GM15510 (cell line): ENCODE results near the gene HIPK4.

ENCODE experiments used
- POLR2A ChIP-seq: IDR thresholded peaks from 3 replicates; pipeline ENCODE4 v1.6.1; 2011; ENCODE audit warnings: borderline replicate concordance; ENCODE audit not compliant: insufficient read length; ENCODE audit errors: extremely low read depth

Gene HIPK4

DNA sequence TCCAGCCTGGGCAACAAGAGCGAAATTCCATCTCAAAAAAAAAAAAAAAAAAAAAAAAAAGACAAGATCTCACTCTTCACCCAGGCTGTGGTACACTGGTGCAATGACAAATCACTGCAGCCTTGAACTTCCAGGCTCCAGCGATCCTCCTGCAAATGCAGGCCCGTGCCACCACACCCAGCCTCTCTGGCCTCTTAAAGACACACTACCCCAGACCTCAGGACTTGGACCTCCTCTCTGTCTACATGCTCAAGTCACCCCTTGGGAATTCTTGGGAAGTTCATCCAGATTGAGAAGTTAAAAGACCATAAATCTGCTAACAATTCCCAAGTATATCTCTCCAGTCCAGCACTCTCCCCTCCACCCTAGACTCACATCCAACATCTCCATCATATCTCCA, 10.6 kb upstream of the HIPK4 start:
- no peak for TF ChIP-seq POLR2A

DNA sequence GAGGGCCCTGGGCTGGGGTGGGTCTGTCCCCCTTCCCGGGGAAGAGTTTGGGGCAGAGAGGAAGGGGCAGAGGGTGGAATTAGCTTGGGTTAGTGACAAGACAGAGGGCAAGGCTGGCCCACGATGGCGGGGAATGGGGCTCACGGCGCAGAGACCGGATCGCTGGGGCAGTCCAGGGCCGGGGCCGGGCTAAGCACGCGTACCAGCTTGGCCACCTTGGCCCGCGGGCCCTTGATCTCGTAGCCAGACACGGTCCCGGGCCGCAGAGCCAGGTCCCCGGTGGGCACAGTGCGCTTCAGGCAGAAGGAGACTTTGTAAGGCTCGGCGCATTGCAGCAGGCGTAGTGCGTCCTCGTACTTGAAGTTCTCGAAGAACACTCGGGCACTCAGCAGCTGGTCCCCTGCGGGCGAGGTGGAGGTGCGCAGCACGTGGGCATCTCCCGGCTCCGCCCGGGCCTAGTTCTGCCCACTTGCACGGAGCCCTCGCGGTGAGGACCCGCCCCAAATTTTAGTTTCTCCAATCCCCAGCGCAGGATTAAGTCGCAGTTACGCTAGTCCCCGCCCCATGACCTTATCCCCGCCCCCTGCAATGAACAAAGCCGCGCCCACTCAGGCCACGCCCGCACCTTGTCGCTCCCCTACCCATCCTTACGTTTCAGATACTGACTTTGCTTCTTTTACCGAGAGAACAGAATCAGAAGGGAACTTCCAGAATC, 8.6 kb upstream of the HIPK4 start:
- no peak for TF ChIP-seq POLR2A

DNA sequence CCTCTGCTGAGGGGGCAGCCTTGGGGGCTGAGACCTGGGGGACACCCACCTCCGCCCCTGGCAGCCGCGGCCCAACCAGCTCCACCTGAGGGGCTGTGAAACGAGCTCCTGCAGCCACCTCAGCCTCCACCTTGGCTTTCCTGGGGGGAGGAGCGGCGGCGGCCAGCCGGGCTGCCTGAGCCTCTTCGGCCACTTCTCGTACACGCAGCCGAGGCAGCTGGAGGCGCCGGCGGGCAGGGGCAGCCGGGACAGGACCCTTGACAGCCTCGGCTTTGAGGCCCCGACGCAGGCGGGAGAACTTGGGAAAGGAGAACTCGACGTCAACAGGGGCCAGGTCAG, 7.6 kb upstream of the HIPK4 start:
- TF ChIP-seq POLR2A: no peak

DNA sequence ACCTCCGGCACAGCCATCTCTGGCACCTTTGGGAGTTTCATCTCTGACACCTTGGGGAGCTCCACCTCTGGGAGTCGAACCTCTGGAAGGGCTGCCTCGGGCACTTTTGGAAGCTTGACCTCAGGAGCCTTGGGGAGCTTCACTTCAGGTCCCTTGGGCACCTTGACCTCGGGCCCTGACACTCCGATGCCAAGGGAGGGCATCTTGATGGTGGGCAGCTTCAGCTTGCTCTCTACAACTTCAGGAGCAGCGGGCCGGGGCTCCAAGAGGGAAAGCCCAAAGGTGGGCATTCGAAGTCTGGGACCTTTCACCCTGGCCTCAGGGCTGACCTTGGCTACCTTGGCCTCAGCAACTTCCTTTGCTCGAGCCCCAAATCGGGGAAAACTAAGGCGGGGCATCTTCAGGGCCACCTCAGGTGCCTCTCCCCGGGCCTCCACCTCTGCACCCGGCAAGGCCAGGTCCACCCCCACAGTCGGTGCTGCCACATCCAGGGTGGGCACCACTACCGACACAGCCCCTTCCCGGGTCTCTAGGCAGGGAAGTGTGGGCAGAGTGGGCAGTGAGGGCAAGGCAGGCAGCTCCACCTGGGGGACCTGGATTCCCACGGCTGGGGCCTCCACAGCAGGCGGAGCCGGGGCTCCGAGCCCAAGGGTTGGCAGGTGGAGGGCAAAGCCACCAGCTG, 7.0 kb upstream of the HIPK4 start:
- no peak for TF ChIP-seq POLR2A

DNA sequence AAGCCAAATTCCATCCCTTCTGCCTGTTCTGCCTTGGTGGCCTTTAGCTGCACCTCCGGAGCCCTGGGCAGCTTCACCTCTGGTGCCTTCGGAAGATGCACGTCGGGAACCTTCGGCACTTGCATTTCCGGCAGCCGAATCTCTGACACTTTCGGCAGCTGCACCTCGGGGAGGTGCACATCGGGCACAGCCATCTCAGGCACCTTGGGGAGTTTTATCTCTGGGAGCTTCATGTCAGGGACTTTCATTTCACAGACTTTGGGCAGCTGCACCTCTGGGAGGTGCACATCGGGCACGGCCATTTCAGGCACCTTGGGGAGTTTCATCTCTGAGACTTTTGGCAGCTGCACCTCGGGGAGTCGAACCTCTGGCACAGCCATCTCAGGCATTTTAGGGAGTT, 6.0 kb upstream of the HIPK4 start:
- no peak for TF ChIP-seq POLR2A

DNA sequence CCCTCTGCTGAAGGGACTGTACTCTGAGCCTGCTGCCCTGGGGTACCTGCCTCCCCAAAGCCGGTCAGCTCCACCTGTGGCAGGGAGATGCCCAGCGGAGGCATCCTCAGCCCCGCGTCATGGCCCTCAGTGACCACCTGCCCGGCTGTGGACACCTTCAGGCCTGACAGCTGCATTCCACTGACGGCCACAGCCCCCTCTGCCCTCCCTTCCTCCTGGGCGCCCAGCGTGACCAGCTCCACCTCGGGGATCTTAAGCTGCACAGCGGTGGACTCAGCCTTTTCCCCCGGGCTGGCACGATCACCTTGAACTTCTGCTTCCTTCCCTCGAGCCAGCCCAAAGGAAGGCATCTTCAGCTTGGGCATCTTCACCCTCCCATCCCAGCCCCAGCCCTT, 4.8 kb upstream of the HIPK4 start:
- no peak for TF ChIP-seq POLR2A

DNA sequence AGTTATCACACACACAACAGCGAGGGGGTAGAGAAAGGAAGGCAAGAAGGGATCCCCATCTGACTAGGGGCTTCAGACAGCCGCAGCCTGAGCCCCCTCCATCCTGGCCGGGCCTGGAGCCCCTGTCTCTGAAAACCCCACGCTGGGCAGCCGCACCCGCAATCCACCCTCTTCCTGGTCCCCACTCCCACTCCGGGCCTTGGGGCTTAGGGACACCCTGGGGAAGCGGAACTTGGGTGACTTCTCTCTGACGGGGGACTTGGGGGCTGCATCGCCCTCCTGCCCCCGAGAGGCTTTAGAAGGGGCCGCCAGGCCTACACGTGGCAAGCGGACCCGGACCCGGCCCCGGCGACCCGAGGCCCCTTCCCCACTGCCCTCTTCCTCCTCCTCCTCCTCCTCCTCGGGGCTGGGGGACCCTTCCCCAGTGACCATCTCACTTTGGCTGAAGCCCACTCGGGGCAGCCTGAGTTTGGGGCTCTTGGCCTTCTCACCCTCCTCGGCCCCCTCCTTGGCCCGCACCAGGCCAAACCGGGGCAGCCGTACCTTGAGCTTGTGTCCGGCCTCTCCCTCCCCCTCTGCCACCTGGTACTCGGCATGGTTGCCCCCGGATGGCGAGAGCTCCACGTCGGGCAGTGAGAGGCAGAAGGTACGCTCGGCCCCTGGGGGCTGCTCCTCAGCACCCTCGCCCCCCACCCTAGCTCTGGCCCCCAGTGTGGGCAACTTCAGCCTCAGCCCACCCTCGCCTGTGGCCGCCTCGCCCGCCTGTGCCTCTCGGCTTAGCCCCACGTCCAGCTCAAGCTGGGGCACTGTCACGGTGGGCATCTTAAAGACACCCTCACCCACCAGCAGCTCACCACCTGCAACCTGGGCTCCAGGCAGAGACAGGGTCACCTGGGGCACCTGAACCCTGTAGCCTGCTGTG, 4.2 kb upstream of the HIPK4 start:
- TF ChIP-seq POLR2A: no peak

DNA sequence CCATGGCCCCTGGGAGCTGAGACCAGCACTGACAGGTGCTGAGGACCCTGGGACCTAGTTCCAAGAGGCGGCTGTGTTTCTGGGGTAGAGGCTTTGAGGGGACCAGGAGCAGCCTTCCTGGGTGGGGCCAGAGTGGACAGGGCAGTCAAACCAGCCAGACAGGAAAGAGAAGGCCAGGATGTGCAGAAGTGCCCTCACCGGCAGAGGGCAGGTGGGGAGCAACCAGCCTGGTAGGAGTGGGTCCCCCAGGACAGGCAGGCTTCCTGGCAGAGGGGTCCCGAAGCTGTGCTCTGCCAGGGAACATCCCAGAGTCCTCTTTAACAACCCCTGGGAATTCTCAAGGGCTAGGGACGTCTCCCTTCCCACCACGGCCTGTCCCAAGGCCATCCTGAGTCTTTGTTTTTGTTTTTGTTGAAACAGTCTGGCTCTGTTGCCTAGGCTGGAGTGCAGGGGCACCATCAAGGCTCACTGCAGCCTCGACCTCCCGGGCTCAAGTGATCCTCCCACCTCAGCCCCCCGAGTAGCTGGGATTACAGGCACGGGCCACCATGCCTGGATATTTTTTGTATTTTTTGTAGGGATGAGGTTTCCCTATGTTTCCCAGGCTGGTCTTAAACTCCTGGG, 3.0 kb upstream of the HIPK4 start:
- TF ChIP-seq POLR2A: no peak

DNA sequence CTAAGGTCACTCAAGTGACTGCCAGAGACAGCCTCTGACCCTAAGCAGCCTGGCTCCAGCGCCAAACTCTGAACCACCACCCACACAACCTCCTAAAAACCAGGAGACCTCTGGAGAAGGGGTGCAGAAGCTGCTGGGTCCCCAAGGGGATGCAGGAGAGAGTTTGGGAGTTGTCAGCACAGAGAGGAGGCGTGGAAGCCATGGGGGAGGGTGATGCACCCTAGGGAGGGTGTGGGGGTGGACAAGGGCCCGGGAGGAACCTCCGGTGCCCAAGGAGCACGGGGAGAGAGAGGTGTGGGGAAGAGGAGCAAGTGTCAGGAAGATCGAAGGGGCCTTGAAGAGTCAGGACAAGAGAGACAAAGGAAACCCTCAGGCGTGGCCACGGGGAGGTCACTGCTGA, 2.1 kb upstream of the HIPK4 start:
- no peak for TF ChIP-seq POLR2A

DNA sequence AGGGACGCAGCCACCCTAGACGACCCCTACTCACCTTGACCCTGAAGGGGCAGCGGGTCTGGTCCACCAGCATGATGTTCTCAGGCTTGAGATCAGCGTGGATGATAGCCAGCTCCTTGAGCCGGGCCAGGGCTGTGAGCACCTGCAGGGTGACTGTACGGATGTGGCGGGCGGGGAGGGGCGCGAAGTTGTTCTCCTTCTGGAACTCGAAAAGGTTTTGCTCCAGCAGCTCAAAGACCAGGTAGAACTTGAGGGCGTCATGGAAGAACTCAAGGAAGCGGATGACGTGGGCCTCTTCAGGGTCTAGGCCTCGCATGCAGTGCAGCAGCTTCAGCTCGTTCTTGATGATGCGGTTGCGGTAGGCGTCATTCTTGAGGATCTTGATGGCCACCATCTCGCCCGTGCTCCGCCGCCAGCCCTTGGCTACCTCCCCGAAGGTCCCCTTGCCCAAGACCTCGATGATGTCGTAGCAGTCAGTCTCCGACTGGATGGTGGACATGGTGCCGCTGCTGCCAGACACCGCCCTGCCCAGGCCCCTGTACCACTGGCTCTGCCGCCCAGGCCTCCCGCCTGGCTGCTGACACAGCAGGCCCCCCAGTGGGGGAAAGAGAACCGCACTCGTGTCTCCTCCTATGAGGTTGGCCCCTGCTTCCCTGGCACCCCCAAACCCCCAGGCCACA, 437 bp downstream of the HIPK4 start:
- TF ChIP-seq POLR2A: no peak

DNA sequence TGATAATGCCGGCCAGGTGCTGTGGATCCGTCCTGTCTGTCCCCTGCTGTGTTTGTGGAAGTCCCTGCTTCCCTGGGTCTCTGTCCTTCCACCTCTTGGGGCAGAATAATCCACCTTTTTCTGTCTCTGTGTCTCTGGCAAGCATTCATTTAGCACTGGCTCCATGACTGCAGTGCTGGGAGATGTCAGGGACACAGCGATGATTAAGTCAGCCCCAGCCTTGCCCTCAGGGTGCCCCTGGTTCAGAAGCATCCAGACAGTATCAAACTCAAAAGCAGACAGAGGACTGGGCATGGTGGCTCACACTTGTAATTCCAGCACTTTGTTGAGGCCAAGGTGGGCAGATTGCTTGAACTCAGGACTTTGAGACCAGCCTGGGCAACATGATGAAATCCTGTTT, 1.5 kb downstream of the HIPK4 start:
- no peak for TF ChIP-seq POLR2A

DNA sequence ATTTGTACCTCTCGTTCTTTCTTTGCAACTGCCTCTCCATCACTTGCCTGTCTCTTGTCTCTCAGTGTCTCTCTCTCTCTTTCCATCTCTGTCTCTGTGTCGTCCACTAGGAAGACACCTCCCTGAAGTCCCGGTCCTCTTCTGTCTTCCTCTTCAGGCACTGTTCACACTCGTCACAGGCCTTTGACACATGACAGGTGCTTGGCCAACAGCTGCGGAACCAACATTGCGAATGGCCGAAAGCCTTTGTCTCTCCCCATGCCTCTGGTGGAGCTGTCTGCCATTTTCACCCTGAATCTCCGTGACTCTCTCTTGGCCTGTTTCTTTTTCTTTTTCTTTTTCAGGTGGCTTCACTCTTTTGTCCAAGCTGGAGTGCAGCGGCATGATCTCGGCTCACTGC, 2.8 kb downstream of the HIPK4 start:
- no peak for TF ChIP-seq POLR2A

DNA sequence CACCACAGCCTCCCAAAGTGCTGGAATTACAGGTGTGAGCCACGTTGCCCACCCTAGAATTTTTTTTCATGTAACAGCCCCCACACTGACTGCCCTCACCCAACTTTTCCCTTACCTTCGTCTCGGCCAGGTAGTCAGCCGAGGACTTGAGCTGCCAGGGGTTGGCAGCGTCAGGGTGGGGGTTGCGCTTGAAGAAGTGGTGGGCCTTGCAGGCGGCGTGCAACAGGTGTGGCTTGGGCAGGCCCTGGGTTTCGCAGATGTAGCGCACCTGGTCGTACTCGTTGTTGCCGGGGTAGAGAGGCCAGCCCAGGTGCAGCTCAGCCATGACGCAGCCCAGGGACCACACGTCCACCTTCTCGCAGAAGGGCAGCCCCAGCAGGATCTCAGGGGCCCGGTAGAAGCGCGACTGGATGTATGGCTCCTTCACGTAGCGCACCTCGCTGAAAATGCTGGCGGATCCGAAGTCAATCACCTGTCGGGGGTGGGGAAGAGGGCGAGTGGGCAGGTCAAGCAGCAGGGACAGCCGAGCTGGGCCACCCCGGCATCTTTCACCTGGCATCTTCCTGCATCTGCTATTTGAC, 6.2 kb downstream of the HIPK4 start:
- no peak for TF ChIP-seq POLR2A

DNA sequence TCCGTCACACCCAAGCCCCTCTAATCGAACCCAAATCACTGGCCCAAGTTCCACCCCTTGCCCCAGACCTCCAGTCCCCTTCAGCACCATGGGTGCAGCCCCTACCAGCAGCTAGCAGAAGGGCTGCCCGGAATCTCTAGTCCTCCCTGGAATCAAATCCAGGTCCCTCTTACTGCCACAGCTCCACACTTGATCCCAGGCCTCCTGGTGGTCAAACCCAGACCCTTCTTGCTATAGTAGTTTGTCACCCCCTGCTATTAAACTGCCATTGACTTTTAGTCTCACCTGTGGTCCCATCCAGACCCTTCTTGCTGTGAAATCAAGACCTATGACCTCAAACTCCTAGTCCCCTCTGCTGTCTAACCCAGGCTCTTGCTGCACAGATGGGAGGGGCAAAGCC, 8.7 kb downstream of the HIPK4 start:
- no peak for TF ChIP-seq POLR2A

DNA sequence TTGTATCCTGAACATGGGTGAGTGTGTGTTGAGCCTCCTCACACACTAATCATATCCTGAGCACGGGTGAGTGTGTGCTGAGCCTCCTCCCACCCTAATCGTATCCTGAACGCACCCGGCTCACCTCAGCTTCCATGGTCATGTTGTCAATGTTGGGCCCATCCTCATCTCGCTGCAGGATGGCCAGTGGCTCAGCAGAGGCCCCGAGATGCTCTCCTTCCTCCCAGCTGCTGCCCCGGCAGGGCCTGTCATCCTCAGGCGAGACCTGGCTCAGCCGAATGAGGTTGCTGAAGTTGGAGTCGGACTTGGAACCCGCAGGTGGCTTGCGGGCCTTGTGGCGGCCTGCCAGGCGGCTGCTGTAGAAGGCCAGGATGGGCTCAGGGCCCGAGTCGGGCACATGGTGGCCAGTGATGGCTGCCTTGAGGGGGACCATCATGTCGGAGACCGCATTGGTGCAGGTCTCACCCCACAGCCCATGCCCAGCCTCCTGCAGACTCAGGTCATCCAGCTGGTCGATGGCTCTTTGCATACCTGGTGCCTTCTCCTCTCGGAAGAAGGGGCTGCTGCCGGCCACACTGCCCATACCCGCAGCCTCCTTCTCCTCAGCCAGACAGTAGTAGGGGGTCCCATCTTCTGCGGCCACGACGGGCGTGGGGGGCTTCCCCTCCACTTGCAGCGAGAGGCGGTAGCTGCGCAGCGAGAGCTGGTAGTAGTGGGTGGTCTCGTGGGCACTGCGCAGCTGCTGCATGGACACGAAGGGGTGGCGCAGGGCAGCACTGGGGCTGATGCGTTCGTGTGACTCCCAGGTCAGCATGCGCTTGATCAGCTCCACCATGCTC, 9.6 kb downstream of the HIPK4 start:
- TF ChIP-seq POLR2A: no peak
